ENCODE data around the gene CTSD. TPM values are rescaled to one million over a fixed set of nuclear protein-coding genes. Genes with fewer than 3 reads are reported as not detected.

Gene CTSD
- total RNA-seq, 4 donors from 2014 or later: 385 to 583 (median 429) TPM

DNA sequence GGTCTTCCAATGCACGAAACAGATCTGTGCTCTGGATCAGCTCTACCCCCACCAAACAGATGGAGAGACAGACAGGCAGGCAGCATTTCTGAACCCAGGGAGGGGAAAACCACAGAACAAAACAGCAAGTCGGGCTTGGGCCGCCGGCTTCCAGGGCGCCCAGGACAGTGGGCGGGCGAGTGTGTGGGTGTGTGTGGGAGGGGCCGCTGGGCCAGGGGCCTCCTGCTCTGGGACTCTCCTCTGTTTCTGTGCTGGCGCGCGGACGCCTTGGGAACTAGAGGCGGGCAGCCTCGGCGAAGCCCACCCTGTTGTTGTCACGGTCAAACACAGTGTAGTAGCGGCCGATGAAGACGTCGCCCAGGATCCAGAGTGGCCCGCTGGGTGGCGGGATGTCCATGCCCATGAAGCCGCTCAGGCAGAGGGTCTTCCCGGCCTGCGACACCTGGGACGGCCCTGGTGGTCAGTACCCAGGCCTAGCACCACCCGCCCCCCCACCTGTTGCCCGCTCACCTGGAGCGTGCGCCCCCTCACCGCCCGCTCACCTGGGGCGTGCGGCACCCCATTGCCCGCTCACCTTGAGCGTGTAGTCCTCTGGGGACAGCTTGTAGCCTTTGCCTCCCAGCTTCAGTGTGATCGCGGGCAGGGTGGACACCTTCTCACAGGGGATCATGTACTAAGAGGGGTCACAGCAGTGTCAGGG, 10.3 kb downstream of the CTSD start:
- no peak for DNase-seq (ENCODE audit: low spot score in 2 of 2)
- no peak for TF ChIP-seq CTCF (IDR thresholded peaks at IDR 0.05)
- TF ChIP-seq POLR2A (IDR thresholded peaks at IDR 0.05): no peak
- no peak for TF ChIP-seq EP300 (IDR thresholded peaks at IDR 0.05)
- 87 to 89% methylated on average over 24 to 26 of the region's 38 CpGs for WGBS, 2 donors
- peaks cover 0 to 68% (median 44%) of the 10 kb centered on the region in 4 donors for H3K4me1 ChIP-seq
- H3K27ac ChIP-seq: peak overlapping the region in 2 of 4 donors; percentile 34 to 55
- peaks cover 0 to 66% (median 23%) of the 10 kb centered on the region in 3 donors for H3K36me3 ChIP-seq
- H3K27me3 ChIP-seq: peaks cover 0 to 7% of the 10 kb centered on the region in 2 donors
- H3K9me3 ChIP-seq: no peaks in the 10 kb centered on the region
- no peak overlapping the region for H3K4me3 ChIP-seq

- no peak for TF ChIP-seq CTCF (IDR thresholded peaks at IDR 0.05)
- TF ChIP-seq EP300 (IDR thresholded peaks at IDR 0.05): no peak
- TF ChIP-seq POLR2A (IDR thresholded peaks at IDR 0.05): no peak
- peaks cover 0 to 68% (median 39%) of the 10 kb centered on the region in 4 donors for H3K4me1 ChIP-seq
- 91% methylated on average over 10 of the region's 10 CpGs; no CpG with 5 or more reads in 1 of the 2 donors for WGBS, 2 donors
- no peak overlapping the region for H3K4me3 ChIP-seq
- DNase-seq (ENCODE audit: low spot score in 2 of 2): no peak
- peak overlapping the region in 2 of 4 donors; percentile 34 to 55 for H3K27ac ChIP-seq
- H3K36me3 ChIP-seq: peaks cover 0 to 61% (median 23%) of the 10 kb centered on the region in 3 donors
- peaks cover 0 to 12% of the 10 kb centered on the region in 2 donors for H3K27me3 ChIP-seq
- H3K9me3 ChIP-seq: no peaks in the 10 kb centered on the region
Observed at GRCh38 chr11:1752907-1753228, 10.9 kb downstream of the CTSD start.

- Histone ChIP-seq H3K36me3 (peaks cover 0 to 55% (median 22%) of the 10 kb centered on the region in 3 donors), H3K9me3 (no peaks in the 10 kb centered on the region), H3K27me3 (peaks cover 0 to 12% of the 10 kb centered on the region in 2 donors), H3K27ac (peak overlapping the region in 2 of 4 donors; percentile 55 to 76), H3K4me1 (peaks cover 0 to 63% (median 33%) of the 10 kb centered on the region in 4 donors), H3K4me3 (no peak overlapping the region)
- TF ChIP-seq EP300 (IDR thresholded peaks at IDR 0.05) (no peak), POLR2A (IDR thresholded peaks at IDR 0.05) (no peak)
- no peak for DNase-seq (ENCODE audit: low spot score in 2 of 2)
- 83 to 86% methylated on average over 14 to 19 of the region's 24 CpGs for WGBS, 2 donors
Observed at GRCh38 chr11:1751999-1752906, 11.5 kb downstream of the CTSD start.

DNA sequence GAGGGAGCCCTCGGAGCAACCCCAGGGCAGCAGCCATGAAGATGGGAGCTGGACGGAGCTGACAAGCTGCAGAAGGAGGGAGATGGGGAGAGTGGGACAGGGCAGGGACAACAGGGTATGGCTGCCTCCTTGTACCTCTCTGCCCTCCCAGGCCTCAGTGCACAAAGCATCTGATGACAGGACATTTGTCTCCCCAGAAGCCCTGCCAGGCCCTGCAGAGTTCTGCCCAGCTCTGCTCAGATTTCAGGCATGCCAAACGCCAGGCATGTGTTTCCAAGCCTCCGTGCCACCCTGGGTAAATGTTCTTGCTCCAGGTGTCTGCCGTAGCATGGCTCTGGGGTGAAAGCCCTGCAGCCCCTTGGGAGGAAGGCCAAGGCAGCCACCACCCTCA, 12.2 kb downstream of the CTSD start:
- H3K36me3 ChIP-seq: peaks cover 0 to 53% (median 15%) of the 10 kb centered on the region in 3 donors

More for the DNA sequence above, 12.2 kb downstream of the CTSD start:
- H3K4me3 ChIP-seq: no peak overlapping the region
- H3K4me1 ChIP-seq: peaks cover 0 to 60% (median 28%) of the 10 kb centered on the region in 4 donors
- no peak for DNase-seq (ENCODE audit: low spot score in 2 of 2)
- WGBS, 2 donors: 69 to 74% methylated on average over 5 of the region's 5 CpGs
- peak overlapping the region in 2 of 4 donors; percentile 76 to 83 for H3K27ac ChIP-seq
- no peak for TF ChIP-seq POLR2A (IDR thresholded peaks at IDR 0.05)
- no peak for TF ChIP-seq EP300 (IDR thresholded peaks at IDR 0.05)
- no peak for TF ChIP-seq CTCF (IDR thresholded peaks at IDR 0.05)
- H3K27me3 ChIP-seq: peaks cover 0 to 12% of the 10 kb centered on the region in 2 donors
- no peaks in the 10 kb centered on the region for H3K9me3 ChIP-seq

Data from tibial nerve (tissue), 4 donors.